ENCODE measurements around the gene IL10RB. TPM values are rescaled to one million over a fixed set of nuclear protein-coding genes. Genes with fewer than 3 reads are reported as not detected.
"Not testable (repeated sequence)": the region's sequence is repeated elsewhere in the genome, so short reads cannot be mapped to it uniquely, and the experiment has no call there.

IL10RB gene
- polyA plus RNA-seq, 5 donors: 24.0 to 30.2 (median 29.8) TPM

DNA sequence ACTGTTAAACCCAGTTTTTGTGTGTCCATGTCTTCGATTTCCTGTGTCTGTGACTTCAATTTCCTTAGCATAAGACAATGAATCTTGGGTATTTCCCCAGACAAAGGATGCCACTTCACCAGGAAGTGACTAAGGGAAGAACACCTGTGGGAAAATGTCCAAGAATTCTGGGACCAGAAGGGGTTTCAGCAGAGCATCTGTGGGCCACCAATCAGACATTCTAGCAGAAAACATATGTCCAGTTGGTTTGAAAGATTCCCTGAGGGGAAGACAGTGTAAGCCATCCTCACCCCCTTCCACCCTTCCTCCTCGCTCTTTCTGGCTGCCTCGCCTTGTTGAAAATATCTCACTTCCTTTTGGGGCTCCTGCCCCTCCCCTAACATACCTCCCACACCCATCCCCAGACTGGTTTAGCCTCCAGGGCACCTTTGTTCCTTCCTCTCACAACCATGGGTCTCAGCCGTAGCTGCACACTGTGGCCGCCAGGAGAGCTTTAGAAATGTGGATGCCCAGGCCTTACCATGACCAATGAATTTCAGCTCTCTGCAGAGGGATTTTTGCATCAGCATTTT is 33.1 kb downstream of the IL10RB start:
- no peak for DNase-seq

DNA sequence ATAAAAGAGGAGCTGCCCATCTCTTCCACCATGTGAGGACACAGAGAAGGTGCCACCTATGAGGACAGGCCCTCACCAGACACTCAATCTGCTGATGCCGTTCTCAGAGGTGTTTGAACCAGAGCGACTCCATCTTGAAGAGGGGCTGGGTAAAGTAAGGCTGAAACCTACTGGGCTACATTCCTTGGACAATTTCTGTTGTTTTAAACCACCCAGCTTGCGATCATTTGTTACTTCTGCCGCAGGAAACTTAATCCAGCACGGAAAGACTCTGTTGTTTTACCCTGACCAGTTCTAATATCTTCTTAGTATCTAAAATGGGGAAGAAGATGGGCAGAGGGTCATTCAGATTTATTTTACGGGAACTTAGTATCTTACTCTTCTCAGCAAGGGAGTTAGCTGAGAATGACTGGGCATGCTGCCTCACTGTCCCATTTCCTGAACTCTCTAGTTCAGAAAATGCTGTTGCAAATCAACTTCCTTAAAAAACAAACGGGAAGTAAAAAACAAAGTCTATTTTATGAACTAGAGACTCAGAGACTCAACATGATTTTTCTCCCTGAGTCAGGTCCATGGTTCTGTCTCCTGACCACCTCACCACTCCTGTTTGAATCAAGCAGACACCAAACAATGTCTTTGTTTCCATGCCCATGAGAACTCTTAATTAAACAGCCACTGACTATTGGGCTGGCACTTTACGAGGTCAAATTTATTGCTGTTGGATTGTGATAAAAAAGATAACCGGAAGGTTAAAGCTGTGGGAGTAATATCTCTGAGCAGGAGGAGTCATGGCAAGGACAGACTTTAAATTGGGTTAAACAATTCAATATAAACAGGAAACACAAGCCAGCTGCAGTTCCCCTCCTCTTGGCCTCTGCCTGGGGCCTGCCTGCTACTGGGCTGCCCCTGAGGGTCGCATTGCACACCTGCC is 34.8 kb downstream of the IL10RB start:
- peak in 1 of 2 donors; percentile 26 for DNase-seq

DNA sequence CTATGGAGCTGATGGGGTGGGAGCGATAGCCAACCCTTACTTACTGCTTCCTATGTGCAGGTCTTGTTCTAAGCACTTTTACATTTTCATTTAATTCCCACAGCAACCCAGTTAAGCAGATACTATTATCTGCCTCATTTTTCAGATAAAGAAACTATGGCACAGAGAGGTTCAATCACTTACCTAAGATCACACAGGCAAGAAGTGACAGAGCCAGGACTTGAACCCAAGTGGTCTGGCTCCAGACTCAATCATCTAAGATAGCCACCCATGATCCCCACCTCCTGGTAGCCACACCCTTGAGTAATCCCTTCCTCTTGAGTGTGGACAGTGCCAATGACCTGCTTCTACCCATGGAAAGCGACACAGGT is 35.5 kb downstream of the IL10RB start:
- no peak for DNase-seq

- no peak for DNase-seq
These were observed 35.9 kb downstream of the IL10RB start for GRCh38 chr21:33302055-33302454.

GRCh38 chr21:33302796-33303195 is 36.6 kb downstream of the IL10RB start:
- DNase-seq: no peak

DNA sequence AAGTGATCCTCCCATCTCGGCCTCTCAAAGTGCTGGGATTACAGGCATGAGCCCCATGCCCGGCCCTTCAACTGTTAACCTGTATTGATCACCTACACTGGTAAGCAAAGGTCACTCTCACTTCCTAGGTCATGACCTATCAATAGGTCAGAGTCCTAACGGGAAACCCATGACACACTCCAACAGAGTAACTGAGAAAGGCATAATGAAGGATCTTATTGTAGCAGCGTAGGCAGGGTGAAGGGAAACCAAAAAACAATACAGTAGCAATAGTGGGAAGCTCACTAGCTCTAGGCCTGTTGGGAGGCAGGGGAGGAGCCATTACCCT is 39.1 kb downstream of the IL10RB start:
- no peak for DNase-seq

- DNase-seq: no peak
These were observed 39.8 kb downstream of the IL10RB start for GRCh38 chr21:33305938-33306337.

GRCh38 chr21:33308586-33309490 is 42.7 kb downstream of the IL10RB start:
- DNase-seq: peak in 1 of 2 donors; percentile 43

DNA sequence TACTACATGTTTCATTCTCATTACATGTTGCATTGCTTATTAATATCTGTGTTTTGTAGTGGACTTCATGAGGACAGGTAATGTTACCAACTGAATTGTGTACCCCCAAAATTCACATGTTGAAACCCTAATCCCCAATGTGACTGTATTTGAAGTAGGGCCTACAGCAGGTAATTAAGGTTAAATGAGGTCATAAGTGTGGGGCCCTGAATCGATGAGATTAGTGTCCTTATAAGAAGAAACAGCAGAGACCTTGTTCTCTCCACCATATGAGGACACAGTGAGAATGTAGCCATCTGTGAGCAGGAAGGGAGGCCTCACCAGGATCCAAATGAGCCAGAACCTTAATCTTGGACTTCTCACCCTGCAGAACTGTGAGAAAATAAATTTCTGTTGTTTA is 43.6 kb downstream of the IL10RB start:
- no peak for DNase-seq

GRCh38 chr21:33312121-33312520 is 46.0 kb downstream of the IL10RB start:
- DNase-seq: no peak

- DNase-seq: no peak
These were observed 47.0 kb downstream of the IL10RB start for GRCh38 chr21:33313183-33313582.

GRCh38 chr21:33313611-33314010 is 47.4 kb downstream of the IL10RB start:
- DNase-seq: no peak

DNA sequence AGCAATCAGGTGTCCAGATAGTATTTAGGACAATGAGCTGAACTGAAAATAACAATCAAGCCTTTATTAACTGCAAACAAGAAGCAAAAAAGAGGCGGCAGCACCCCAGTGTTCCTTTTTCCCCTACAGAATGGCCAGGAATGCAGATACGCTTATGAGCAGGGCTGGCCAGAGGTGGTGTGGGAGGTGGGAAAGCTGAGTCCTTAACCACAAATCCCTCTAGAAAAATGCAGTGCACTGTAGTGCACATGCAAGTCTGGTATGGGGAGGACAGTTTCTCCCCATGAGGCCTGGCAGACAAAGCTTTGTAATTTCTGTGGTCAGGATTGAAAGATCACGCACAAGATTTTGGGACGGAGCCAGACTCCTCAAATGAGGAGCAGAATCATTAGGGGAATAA is 47.9 kb downstream of the IL10RB start:
- DNase-seq: no peak

- DNase-seq: no peak
These were observed 50.0 kb downstream of the IL10RB start for GRCh38 chr21:33315946-33316710.

DNA sequence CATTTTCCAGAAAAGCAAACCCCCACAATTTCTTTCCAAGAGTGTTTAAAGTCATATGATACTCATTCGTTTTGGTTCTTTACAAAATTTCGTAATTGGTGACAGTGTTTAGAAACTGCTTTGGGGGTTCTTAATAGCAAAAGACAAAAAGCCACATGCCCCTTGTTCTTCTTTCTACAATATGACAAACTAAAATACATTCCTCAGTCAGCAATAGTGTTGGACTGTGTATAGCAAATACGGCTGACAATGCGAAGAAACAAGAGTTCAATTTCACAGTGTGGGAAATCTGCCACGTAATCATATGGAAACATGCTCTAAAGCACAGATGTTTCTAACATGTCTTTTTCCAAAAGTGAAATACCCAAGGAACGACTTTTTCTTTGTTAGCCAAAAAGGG is 51.0 kb downstream of the IL10RB start:
- DNase-seq: no peak

GRCh38 chr21:33317786-33318486 is 51.8 kb downstream of the IL10RB start:
- DNase-seq: no peak

GRCh38 chr21:33321005-33321404 is 54.8 kb downstream of the IL10RB start:
- DNase-seq: not testable (repeated sequence)

DNA sequence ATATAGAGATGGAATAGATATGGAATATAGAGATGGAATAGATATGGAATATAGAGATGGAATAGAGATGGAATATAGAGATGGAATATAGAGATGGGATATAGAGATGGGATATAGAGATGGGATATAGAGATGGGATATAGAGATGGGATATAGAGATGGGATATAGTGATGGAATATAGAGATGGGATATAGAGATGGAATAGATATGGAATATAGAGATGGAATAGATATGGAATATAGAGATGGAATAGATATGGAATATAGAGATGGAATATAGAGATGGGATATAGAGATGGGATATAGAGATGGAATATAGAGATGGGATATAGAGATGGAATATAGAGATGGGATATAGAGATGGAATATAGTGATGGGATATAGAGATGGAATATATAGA is 57.4 kb downstream of the IL10RB start:
- DNase-seq: not testable (repeated sequence)

- DNase-seq: peak; percentile 98 to 99
These were observed 58.4 kb downstream of the IL10RB start, which contains the start of gene IFNAR1 for GRCh38 chr21:33324291-33325221. TSS of gene IFNAR1 (plus strand) at chr21:33324970. CDS start at chr21:33325056, 86 bp downstream.
